GM18858 (cell line): ENCODE results near the gene STX1B.
"Not testable (repeated sequence)": the region's sequence is repeated elsewhere in the genome, so short reads cannot be mapped to it uniquely, and the experiment has no call there.

Experiments used
- ATAC-seq: cut with Tn5 transposase; IDR thresholded peaks from one replicate; pipeline ENCODE4 v1.9.1; 2021; ENCODE audit not compliant: unreplicated experiment

Gene STX1B

DNA sequence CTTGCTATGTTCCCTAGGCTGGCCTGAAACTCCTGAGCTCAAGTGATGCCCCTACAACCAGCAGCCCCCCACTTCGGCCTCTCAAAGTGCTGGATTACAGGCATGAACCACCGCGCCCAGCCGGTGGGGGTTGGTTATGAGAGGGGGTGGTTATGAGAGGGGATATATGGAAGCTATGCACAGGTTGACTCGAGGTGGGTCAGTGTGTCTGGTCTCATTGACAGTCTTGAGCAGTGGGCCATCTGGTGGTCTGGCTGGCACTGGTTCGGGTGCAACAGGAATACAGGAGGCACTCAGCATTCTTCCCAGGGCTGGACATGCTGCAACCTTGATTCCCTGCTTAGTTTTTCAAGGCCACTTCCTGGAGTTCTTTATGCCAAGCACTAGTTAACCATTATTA is 5.6 kb upstream of the STX1B start:
- no peak for ATAC-seq

GRCh38 chr16:31013292-31013691 is 2.9 kb upstream of the STX1B start:
- ATAC-seq: not testable (repeated sequence)

DNA sequence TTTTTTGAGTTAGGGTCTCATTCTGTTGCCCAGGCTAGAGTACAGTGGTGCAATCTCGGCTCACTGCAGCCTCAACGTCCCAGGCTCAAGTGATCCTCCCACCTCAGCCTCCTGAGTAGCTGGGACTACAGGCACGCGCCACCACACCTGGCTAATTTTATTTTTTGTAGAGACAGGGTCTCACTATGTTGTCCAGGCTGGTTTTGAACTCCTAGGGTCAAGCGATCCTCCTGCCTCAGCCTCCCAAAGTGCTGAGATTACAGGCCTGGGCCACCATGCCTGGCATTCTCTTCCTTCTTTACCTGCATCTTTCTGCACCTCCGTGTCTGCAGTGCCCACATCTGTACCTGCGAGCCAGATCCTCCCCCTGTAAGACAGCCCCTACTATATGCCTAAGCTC is 1.4 kb upstream of the STX1B start:
- not testable (repeated sequence) for ATAC-seq

DNA sequence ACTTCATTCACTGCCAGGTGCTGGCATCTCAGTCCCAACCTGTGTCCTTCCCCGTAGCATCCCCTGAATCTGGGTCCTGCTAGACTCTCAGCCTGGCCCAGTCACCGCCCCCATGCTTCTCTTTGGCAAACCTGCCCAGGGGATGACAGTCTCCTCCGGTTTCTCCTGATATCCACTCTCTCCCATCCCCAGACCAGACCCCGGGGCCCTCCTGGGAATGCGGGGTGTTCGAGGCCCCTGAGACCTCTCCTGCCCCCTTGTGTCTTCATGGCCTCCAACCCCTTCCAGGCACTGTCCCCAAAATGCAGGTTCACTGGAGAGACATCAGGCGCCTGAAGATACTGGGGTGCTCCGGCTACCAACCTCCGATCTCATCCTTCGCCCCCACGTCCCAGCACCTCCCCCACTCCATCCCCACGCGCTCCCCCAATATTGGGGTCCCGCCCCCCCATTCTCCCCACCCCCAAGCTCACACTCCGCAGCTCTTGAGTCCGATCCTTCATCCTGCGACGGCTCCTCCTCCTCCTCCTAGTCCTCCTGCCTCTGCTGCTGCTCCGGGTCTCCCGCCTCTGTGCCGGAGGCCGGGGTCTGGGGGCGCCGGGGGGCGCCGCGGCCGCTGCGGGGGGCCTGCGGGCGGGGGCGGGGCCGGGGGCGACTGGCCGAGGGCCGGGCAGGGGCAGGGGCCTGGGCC is 399 bp downstream of the STX1B start:
- no peak for ATAC-seq

GRCh38 chr16:31009120-31009519 is 1.3 kb downstream of the STX1B start:
- ATAC-seq: no peak

GRCh38 chr16:31008551-31008950 is 1.9 kb downstream of the STX1B start:
- no peak for ATAC-seq

DNA sequence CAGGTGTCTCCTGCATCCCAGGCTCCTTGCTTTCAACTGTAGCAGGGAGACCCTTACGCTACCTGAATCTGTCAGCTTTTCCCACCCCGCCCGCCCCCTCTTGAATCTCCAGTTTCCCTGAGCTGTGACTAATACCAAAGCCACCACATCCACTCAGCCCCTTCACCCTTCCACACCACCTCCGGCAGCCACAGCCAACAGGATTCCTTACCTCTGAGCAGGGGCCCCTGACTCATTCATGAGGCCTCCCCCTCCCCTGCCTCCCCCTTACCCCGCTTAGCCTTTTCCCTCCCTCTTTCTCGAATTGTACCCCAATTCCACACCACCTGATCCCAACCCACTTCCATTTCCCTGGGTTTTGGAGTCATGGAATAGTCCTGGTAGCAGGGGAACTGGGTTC is 2.3 kb downstream of the STX1B start:
- ATAC-seq: no peak

GRCh38 chr16:31007684-31008083 is 2.8 kb downstream of the STX1B start:
- no peak for ATAC-seq

DNA sequence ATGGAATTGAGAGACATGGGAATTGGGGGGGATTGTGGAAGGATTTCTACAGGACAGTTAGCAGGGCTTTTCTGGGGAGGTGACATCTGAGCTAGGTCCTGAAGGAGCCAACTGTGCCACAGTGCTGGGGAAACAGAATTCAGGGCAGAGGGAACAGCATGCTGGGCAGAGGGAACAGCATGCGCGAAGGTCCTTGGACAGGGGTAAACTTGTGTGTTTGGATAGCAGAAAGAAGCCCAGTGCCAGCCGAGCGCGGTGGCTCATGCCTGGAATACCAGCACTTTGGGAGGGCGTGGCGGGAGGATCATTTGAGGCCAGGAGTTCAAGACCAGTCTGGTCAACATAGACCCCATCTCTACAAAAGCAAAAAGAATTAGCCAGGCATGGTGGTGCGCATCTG is 3.8 kb downstream of the STX1B start:
- ATAC-seq: no peak

- ATAC-seq: no peak
Observed at GRCh38 chr16:31006086-31006385, 4.4 kb downstream of the STX1B start.

DNA sequence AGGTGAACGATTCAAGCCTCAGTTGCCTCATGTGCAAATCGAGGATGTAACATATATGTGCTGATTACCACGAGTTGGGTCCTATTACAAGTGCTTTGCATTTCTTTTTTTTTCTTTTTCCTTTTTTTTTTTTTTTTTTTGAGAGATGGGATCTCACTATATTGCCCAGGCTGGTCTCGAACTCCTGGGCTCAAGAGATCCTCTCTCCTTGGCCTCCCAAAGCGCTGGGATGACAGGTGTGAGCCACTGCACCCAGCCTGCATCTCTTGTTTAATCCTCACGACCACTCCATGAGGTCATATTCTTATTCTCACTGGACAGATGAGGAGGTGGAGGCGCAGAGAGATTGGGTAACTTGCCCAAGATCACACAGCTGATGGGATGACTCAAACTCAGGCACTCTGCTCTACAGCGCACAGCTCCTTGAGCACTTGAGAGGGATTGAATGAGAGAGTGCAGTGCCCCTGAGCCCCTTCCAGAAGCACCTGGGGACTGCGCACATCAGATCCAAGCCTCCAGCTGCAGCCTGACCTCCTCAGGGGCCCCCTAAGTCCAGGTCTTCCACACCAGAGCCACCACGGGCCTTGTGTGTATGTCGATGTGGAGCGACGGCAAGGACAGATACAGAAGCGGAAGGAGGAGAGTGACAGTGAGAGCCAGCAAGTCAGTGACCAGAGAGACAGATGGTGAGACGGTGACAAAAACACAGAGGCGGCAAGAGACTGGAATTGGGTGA is 4.9 kb downstream of the STX1B start:
- no peak for ATAC-seq

DNA sequence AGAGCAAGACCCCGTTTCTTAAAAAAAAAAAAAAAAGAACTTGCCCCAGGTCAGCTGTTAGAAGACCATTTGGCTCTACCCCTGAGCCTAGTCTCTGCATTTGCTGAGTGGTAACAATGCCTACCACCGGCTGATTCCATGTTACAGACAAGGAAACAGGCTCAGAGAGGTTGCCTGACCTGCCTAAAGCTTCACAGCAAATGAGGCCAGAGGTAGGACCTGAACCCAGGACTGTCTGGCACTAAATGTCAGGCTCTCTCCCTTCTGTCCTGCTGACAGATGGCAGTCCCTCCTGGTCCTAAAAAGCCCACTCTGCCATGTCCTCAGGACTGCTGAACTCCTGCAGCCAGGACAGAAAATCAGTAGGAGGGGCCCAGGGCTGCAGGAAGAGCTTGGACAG is 5.8 kb downstream of the STX1B start:
- no peak for ATAC-seq

DNA sequence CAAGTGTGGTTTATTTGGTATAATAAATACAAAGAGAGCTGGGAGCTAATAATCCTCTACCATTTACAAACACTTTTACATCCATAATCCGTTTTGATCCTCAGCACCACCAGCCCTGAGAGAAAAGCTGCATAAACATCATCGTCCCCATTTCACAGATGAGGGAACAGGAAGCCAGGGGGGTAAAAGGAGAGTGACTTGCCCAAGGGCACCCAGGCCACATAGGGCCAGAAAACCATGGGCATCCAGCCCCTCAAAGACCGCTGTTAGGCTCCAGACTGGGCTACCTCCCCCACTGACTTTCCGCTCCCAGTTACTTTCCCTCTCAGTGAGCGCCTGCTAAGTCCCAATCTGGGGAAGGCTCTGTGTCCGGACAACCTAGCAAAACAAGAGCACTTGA is 6.7 kb downstream of the STX1B start:
- ATAC-seq: no peak

DNA sequence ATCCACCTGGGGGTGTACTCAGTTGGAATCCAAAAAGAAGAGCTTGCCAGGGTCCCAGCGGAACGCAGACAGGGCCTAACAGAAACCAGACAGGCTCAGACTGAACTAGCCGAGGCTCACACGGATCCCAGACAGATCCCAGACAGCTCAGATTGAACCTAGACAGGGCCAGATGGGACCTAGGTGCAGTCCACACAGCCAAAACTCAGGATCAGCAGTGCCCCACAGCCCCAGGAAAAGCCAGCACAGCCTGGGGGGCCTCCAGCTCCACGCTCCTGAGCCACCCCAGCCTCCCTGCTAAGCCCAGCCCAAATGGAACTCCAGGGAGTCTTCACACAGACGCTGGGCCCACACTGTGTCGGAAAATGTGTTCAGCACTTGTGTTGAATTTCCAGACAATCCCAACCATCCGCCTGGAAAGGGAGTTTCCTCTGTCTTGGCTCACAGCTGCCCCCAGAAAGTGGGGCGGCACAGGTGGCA is 7.5 kb downstream of the STX1B start:
- no peak for ATAC-seq

GRCh38 chr16:31002250-31002700 is 8.2 kb downstream of the STX1B start:
- no peak for ATAC-seq

DNA sequence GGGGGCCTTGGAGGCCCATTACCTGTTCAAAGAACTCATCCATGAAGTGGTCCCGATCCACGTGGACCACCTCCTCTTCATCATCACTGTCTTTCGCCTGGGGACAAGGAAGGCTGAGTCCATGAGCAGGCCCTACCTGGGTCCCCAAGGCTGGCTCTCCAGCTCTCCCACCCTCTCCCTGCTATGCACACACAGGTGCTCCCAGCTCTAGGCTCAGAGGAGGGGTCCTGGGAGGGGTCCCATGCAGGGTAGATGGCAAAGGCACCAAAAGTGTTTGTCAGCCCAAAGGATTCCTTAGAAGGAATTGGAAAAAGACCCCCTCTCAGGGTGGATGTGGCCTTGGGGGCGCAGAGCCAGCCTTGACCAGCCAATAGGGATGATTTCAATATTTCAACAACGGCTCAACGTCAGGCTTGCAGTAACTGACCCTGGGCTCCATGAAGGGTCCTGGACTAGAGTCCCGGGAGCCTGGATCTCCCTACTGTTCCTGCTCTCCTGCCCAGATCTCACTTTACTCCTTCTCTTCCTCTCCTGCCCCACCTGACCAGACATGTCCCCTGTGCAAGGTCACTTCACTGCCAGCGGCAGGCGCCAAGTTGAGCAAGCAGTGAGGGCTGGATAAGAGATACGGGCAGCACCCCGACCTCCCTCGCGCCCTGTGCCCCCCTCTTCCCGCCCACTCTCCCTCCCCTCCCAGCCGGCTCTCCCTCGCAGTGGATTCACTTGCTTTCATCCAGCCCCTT is 8.8 kb downstream of the STX1B start:
- ATAC-seq: no peak

GRCh38 chr16:31000671-31001382 is 9.6 kb downstream of the STX1B start:
- no peak for ATAC-seq

DNA sequence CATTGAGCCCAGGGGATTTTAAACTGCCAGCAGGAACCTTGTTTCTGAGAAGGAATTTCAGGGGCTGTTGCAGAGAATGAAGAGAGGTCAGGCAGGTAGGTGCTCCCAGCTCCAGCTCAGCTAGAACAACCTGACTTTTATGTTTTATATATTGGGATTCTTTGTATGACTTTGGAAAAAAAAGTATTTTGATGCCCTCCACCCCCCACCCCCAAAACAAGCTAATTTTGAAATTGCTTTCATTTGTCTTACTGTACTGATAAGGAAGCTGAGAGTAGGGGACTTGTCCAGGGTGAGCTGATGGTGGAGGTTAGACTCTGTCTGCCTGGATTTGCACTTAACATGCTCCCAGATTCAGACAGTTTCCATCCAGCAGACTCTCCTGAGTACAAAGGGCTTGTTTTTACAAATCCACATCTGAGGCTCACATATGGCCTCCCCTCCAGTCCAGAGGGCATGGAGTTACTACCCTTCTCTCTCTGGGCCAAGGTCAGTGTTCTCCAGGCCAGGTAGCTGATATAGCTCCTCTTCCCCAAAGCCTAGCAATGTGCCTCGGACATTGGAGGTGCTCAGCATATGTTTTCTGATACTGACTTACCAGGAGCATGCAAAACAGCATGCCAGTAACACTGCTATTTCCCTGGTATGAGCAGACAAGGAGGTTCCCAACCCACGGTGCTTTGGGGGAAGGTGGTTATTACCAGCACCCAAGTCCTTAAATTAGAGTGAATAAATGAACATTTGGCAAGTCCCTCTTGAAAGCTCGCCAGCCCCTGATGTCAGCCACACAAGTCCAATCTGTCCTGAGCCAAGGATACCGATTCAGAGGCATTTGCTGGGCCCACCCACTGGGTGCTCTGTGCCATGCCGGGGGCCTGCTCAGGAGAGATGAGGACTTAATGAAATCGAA is 11.3 kb downstream of the STX1B start:
- no peak for ATAC-seq

DNA sequence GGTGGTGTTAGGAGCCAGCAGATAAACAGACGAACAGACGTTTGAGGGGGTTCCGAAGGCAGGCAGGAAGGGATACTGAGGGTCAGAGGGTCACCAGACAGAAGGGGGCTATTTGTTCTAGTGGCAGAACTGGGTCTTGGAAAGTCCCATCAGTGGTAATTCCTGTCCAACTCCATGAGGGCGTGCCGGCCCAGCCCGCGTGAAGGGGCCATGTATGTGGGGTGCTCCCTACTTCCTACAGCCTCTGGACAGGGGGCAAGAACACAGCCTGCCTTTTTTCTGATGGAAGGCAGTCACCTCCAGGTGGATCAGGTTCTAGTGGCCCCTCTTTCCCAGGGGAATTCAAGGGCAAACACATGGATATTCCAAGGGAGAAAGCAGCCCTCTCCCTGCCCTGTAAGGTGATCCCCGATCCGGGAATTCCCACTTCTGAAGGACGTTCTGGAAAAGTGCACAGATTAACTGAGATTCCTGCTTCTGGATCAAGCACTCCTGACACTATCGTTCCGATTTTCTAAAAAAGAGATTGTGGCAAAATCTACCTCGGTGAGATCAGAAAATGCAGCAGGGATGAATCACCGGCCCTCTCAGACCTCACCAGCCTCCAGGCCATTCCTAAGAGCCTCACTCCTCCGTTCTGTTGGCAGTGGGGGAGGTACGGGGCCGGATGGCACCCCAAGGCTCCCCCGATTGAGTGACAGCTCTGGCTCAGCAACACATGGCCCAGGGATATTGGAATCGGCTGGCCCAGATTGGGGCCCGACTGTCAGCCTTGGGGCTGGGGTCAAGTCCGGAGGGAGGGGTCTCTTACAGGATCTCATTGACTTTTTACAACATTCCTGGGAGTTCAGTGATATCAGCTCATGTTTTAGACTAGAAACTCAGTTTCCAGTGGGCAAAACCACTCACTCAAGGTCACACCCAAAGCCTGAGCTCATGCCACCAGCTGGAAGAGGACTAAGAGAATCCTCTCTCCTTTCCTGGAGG is 12.4 kb downstream of the STX1B start:
- ATAC-seq: no peak
